Fibroblast of mammary gland (primary cell): ENCODE measurements around the gene SMKR1.

Experiments used
- DNase-seq: peaks from one replicate; pipeline ENCODE4 v3.0.0-alpha.2; 2010; ENCODE audit warnings: low read depth
- H3K4me3 ChIP-seq: 2 replicates; pipeline ENCODE4 v1.5.1; 2011; ENCODE audit warnings: low read depth, mild to moderate bottlenecking, low read length, moderate library complexity; ENCODE audit not compliant: control insufficient read depth
- CTCF ChIP-seq: conservative IDR thresholded peaks from 2 replicates; pipeline ENCODE4 v1.5.1; 2011; ENCODE audit warnings: low read depth, low read length, inconsistent platforms; ENCODE audit not compliant: control insufficient read depth, insufficient read depth

The SMKR1 gene

GRCh38 chr7:129513546-129513945 is 11.2 kb downstream of the SMKR1 start:
- no peak for DNase-seq
- no peak overlapping the region for H3K4me3 ChIP-seq
- no peak for TF ChIP-seq CTCF

- no peak overlapping the region for H3K4me3 ChIP-seq
These were observed 12.4 kb downstream of the SMKR1 start for GRCh38 chr7:129514683-129515082.

GRCh38 chr7:129515381-129515780 is 13.1 kb downstream of the SMKR1 start:
- DNase-seq: no peak
- no peak overlapping the region for H3K4me3 ChIP-seq
- no peak for TF ChIP-seq CTCF

More at GRCh38 chr7:129514683-129515082, 12.4 kb downstream of the SMKR1 start:
- peak; percentile 48 for DNase-seq
- TF ChIP-seq CTCF: no peak

GRCh38 chr7:129517931-129518330 is 15.6 kb downstream of the SMKR1 start:
- no peak overlapping the region for H3K4me3 ChIP-seq
- no peak for TF ChIP-seq CTCF
- DNase-seq: peak; percentile 41

- H3K4me3 ChIP-seq: no peak overlapping the region
- TF ChIP-seq CTCF: no peak
- DNase-seq: no peak
These were observed 17.1 kb downstream of the SMKR1 start for GRCh38 chr7:129519464-129519863.

GRCh38 chr7:129522088-129522970 is 20.0 kb downstream of the SMKR1 start:
- no peak for TF ChIP-seq CTCF
- no peak for DNase-seq

GRCh38 chr7:129522971-129523340 is 20.6 kb downstream of the SMKR1 start:
- TF ChIP-seq CTCF: no peak
- H3K4me3 ChIP-seq: no peak overlapping the region
- DNase-seq: no peak

More at GRCh38 chr7:129522088-129522970, 20.0 kb downstream of the SMKR1 start:
- H3K4me3 ChIP-seq: no peak overlapping the region
